HG03378 (cell line): ENCODE measurements around the gene CTNNB1.

Experiments used
- ATAC-seq: cut with Tn5 transposase; IDR thresholded peaks from one replicate; pipeline ENCODE4 v1.9.1; 2021; ENCODE audit warnings: mild to moderate bottlenecking, moderate library complexity; ENCODE audit not compliant: unreplicated experiment

The CTNNB1 gene

GRCh38 chr3:41190509-41191284, 8.6 kb upstream of the CTNNB1 start:
- no peak for ATAC-seq

- no peak for ATAC-seq
Observed at GRCh38 chr3:41192885-41193284, 6.4 kb upstream of the CTNNB1 start.

GRCh38 chr3:41193794-41194539, 5.3 kb upstream of the CTNNB1 start:
- no peak for ATAC-seq

- no peak for ATAC-seq
Observed at GRCh38 chr3:41194701-41195100, 4.6 kb upstream of the CTNNB1 start.

GRCh38 chr3:41195946-41196345, 3.4 kb upstream of the CTNNB1 start:
- ATAC-seq, result no peak

GRCh38 chr3:41196499-41197410, 2.5 kb upstream of the CTNNB1 start:
- ATAC-seq, result no peak

- ATAC-seq, result no peak
Observed at GRCh38 chr3:41198046-41198445, 1.3 kb upstream of the CTNNB1 start.

- no peak for ATAC-seq
Observed at GRCh38 chr3:41198526-41198925, 779 bp upstream of the CTNNB1 start.

GRCh38 chr3:41199866-41200668, 762 bp downstream of the CTNNB1 start:
- no peak for ATAC-seq

GRCh38 chr3:41200669-41201021, 1.3 kb downstream of the CTNNB1 start:
- no peak for ATAC-seq

- ATAC-seq, result peak; percentile 10
Observed at GRCh38 chr3:41202075-41202833, 2.9 kb downstream of the CTNNB1 start.

GRCh38 chr3:41202834-41203345, 3.6 kb downstream of the CTNNB1 start:
- ATAC-seq, result peak; percentile 24

GRCh38 chr3:41204369-41204768, 5.1 kb downstream of the CTNNB1 start:
- no peak for ATAC-seq

GRCh38 chr3:41205591-41205990, 6.3 kb downstream of the CTNNB1 start:
- no peak for ATAC-seq

- ATAC-seq, result no peak
Observed at GRCh38 chr3:41207355-41207754, 8.1 kb downstream of the CTNNB1 start.

- no peak for ATAC-seq
Observed at GRCh38 chr3:41208507-41209220, 9.4 kb downstream of the CTNNB1 start.

GRCh38 chr3:41209646-41210045, 10.3 kb downstream of the CTNNB1 start:
- no peak for ATAC-seq

GRCh38 chr3:41210966-41211365, 11.7 kb downstream of the CTNNB1 start:
- no peak for ATAC-seq

GRCh38 chr3:41212088-41212487, 12.8 kb downstream of the CTNNB1 start:
- no peak for ATAC-seq
